HepG2 (cell line): ENCODE measurements around the gene TUBGCP3. TPM values are rescaled to one million over a fixed set of nuclear protein-coding genes. Genes with fewer than 3 reads are reported as not detected.

Experiments used
- HOXA9 ChIP-seq: sonication (generic); formaldehyde crosslinking; IDR thresholded peaks from 2 replicates; pipeline ENCODE4 v1.8.1; 2022; ENCODE audit warnings: missing genetic modification reagents, mild to moderate bottlenecking, moderate library complexity, borderline replicate concordance
- RBM39 ChIP-seq: fragments of 200-400 bp; formaldehyde crosslinking; IDR thresholded peaks from one replicate; pipeline ENCODE4 v1.6.1; 2018; ENCODE audit warnings: antibody characterized with exemption, mild to moderate bottlenecking, low read depth, low read length; ENCODE audit not compliant: poor library complexity, severe bottlenecking
- SP4 ChIP-seq: sonication (generic); formaldehyde crosslinking; IDR thresholded peaks from 2 replicates; pipeline ENCODE4 v1.8.1; 2023; ENCODE audit warnings: mild to moderate bottlenecking, missing genetic modification reagents
- THAP8 ChIP-seq: sonication (generic); formaldehyde crosslinking; IDR thresholded peaks from 2 replicates; pipeline ENCODE4 v1.5.1; 2020; ENCODE audit warnings: missing genetic modification reagents, mild to moderate bottlenecking, borderline replicate concordance
- ZBTB4 ChIP-seq: sonication (generic); formaldehyde crosslinking; IDR thresholded peaks from 2 replicates; pipeline ENCODE4 v1.4.0; 2020; ENCODE audit warnings: missing genetic modification reagents, mild to moderate bottlenecking, borderline replicate concordance
- ZNF644 ChIP-seq: IDR thresholded peaks from 2 replicates; pipeline ENCODE4 v1.6.1; 2016; ENCODE audit warnings: low read depth
- polyA plus RNA-seq, 8 experiments: library from polyadenylated mRNA; depleted of rRNA in 3 of 8; stranded (reverse) in 7 of 8; unstranded in 1 of 8; fragments of >200 nt; fragmentation: Illumina TruSeq in 4 of 8; extraction: Trizol in 4 of 8; gene quantifications; 2 replicates each; pipeline versions ENCODE4 v1.2.1 to v1.2.3, GENCODE V29; 2011 to 2016; ENCODE audit warnings: low read depth in 4 of 8, missing spikeins in 1 of 8, mixed read lengths in 1 of 8; ENCODE audit not compliant: insufficient read depth in 1 of 8
- total RNA-seq, 5 experiments: library from RNA; depleted of rRNA; stranded (reverse); fragments of >200 nt; fragmentation: Illumina TruSeq; extraction: Trizol; gene quantifications; 2 replicates each; pipeline ENCODE4 v1.2.3, GENCODE V29; 2016; ENCODE audit warnings: low read depth in 1 of 5

The TUBGCP3 gene
- total and polyA plus RNA-seq, 2 of the 13 experiments (the other 11 are each of a cell fraction or from before 2014, with no cell fraction given) = 12.6 to 15.5 TPM

GRCh38 chr13:112445411-112446271, 142.3 kb downstream of the TUBGCP3 start (continued):
- TF ChIP-seq ZBTB4 (CRISPR knock-in tag) = no peak
- TF ChIP-seq THAP8 = no peak
- TF ChIP-seq RBM39 = no peak
- no peak for TF ChIP-seq ZNF644 (CRISPR knock-in tag)
- TF ChIP-seq HOXA9 = no peak
- no peak for TF ChIP-seq SP4 (CRISPR knock-in tag)
- TF ChIP-seq, all 625 proteins: peak for 0
